DND-41 (cell line): ENCODE results near the gene CRY2.

ENCODE experiments used
- ATAC-seq: fragments of 200-7000 bp; cut with Tn5 transposase; 3 replicates; pipeline ENCODE4 v1.9.1; 2021; ENCODE audit warnings: low read depth; ENCODE audit not compliant: insufficient read depth
- DNase-seq: peaks from one replicate; pipeline ENCODE4 v3.0.0-alpha.2; 2020
- H2AFZ ChIP-seq: 2 replicates; pipeline ENCODE4 v1.6.0; 2012; ENCODE audit warnings: low read depth, low read length
- H3K27ac ChIP-seq: 2 replicates; pipeline ENCODE4 v1.5.1; 2012; ENCODE audit warnings: low read length, inconsistent platforms
- H3K27me3 ChIP-seq: fragments of 200-600 bp; sonication (generic); 2 replicates; pipeline ENCODE4 v1.6.0; 2012; ENCODE audit warnings: low read length, mild to moderate bottlenecking, inconsistent platforms; ENCODE audit not compliant: insufficient read depth, poor library complexity
- H3K36me3 ChIP-seq: 2 replicates; pipeline ENCODE4 v1.5.1; 2012; ENCODE audit warnings: low read length, inconsistent platforms; ENCODE audit not compliant: insufficient read depth
- H3K4me1 ChIP-seq: 2 replicates; pipeline ENCODE4 v1.5.1; 2012; ENCODE audit warnings: mild to moderate bottlenecking, low read length; ENCODE audit not compliant: insufficient read depth
- H3K4me2 ChIP-seq: 2 replicates; pipeline ENCODE4 v1.6.0; 2012; ENCODE audit warnings: mild to moderate bottlenecking, moderate library complexity, low read length, inconsistent platforms; ENCODE audit not compliant: insufficient read depth
- H3K4me3 ChIP-seq, 2 experiments: fragments of 200-600 bp in 1 of 2; shearing (Covaris generic) in 1 of 2; 2 replicates each; pipeline ENCODE4 v1.5.1; 2012 to 2016; ENCODE audit warnings: inconsistent platforms in 2 of 2, low read length in 2 of 2, mild to moderate bottlenecking in 2 of 2, low read depth in 1 of 2, moderate library complexity in 1 of 2
- H3K79me2 ChIP-seq: 2 replicates; pipeline ENCODE4 v1.6.0; 2012; ENCODE audit warnings: low read length, inconsistent platforms; ENCODE audit not compliant: insufficient read depth
- H3K9ac ChIP-seq: 2 replicates; pipeline ENCODE4 v1.6.0; 2012; ENCODE audit warnings: low read depth, mild to moderate bottlenecking, inconsistent platforms, low read length, moderate library complexity
- H3K9me3 ChIP-seq: 2 replicates; pipeline ENCODE4 v1.5.1; 2012; ENCODE audit warnings: low read length, moderate library complexity, mild to moderate bottlenecking, inconsistent platforms; ENCODE audit not compliant: insufficient read depth, severe bottlenecking
- H4K20me1 ChIP-seq: 2 replicates; pipeline ENCODE4 v1.6.0; 2012; ENCODE audit warnings: low read length; ENCODE audit not compliant: insufficient read depth
- CTCF ChIP-seq: IDR thresholded peaks from 2 replicates; pipeline ENCODE4 v1.5.1; 2012; ENCODE audit warnings: borderline replicate concordance, low read length, moderate library complexity, mild to moderate bottlenecking; ENCODE audit not compliant: poor library complexity, severe bottlenecking; ENCODE audit errors: extremely low read depth
- EZH2 ChIP-seq: IDR thresholded peaks from 3 replicates; pipeline ENCODE4 v1.6.1; 2012; ENCODE audit warnings: borderline replicate concordance, low read depth, mild to moderate bottlenecking, moderate library complexity, low read length, inconsistent platforms; ENCODE audit not compliant: severe bottlenecking

The CRY2 gene

GRCh38 chr11:45858751-45859398 lies 11.6 kb downstream of the CRY2 start:
- TF ChIP-seq CTCF, result no peak
- TF ChIP-seq EZH2, result no peak
- Histone ChIP-seq H3K79me2 (peaks cover 4% of the 10 kb centered on the region; the same call in 1 of the 2 replicates), H3K4me1 (no peaks in the 10 kb centered on the region), H3K36me3 (peaks cover 76% of the 10 kb centered on the region), H3K9me3 (no peaks in the 10 kb centered on the region), H3K27ac (no peak overlapping the region), H2AFZ (no peak overlapping the region), H3K4me2 (no peak overlapping the region), H3K4me3 (no peak overlapping the region), H4K20me1 (no peaks in the 10 kb centered on the region), H3K27me3 (no peaks in the 10 kb centered on the region), H3K9ac (no peak overlapping the region)
- DNase-seq (no peak), ATAC-seq (no peak)

- no peak for DNase-seq
- ATAC-seq, result no peak
- no peak for TF ChIP-seq CTCF
- no peak for TF ChIP-seq EZH2
These were observed 12.4 kb downstream of the CRY2 start for GRCh38 chr11:45859661-45860140.

GRCh38 chr11:45860348-45860747 lies 13.1 kb downstream of the CRY2 start:
- H3K9me3 ChIP-seq, result no peaks in the 10 kb centered on the region
- H2AFZ ChIP-seq, result no peak overlapping the region
- H3K4me3 ChIP-seq, result no peak overlapping the region
- no peak for DNase-seq
- ATAC-seq, result no peak
- no peaks in the 10 kb centered on the region for H3K4me1 ChIP-seq
- peaks cover 79% of the 10 kb centered on the region for H3K36me3 ChIP-seq
- no peak overlapping the region for H3K9ac ChIP-seq
- H3K27ac ChIP-seq, result no peak overlapping the region
- TF ChIP-seq EZH2 (no peak), CTCF (no peak)
- H3K27me3 ChIP-seq, result no peaks in the 10 kb centered on the region
- no peaks in the 10 kb centered on the region for H3K79me2 ChIP-seq
- no peaks in the 10 kb centered on the region for H4K20me1 ChIP-seq
- no peak overlapping the region for H3K4me2 ChIP-seq

More at GRCh38 chr11:45859661-45860140, 12.4 kb downstream of the CRY2 start:
- Histone ChIP-seq H3K27me3 (no peaks in the 10 kb centered on the region), H2AFZ (no peak overlapping the region), H3K4me1 (no peaks in the 10 kb centered on the region), H3K4me2 (no peak overlapping the region), H3K9ac (no peak overlapping the region), H3K79me2 (no peaks in the 10 kb centered on the region), H3K4me3 (no peak overlapping the region), H3K36me3 (peaks cover 78% of the 10 kb centered on the region), H3K9me3 (no peaks in the 10 kb centered on the region), H4K20me1 (no peaks in the 10 kb centered on the region), H3K27ac (no peak overlapping the region)
